Suprapubic skin (tissue), 4 donors: ENCODE data around the gene SLC9A9.

ENCODE experiments used
- CTCF ChIP-seq, 2 donors: fragments of 200-600 bp in 1 of 2; fragments of 450-650 bp in 1 of 2; sonication (generic) in 1 of 2; IDR thresholded peaks; one replicate each; pipeline ENCODE4 v1.5.1; 2016 to 2019; ENCODE audit warnings: antibody characterized with exemption in 2 of 2, mild to moderate bottlenecking in 1 of 2, moderate library complexity in 1 of 2
- EP300 ChIP-seq: sonication (generic); formaldehyde crosslinking; IDR thresholded peaks from one replicate; pipeline ENCODE4 v1.6.1; 2017; ENCODE audit warnings: antibody characterized with exemption
- POLR2A ChIP-seq, 2 donors: fragments of 450-650 bp; IDR thresholded peaks; one replicate each; pipeline ENCODE4 v1.6.1; 2017; ENCODE audit warnings: antibody characterized with exemption in 2 of 2, mild to moderate bottlenecking in 2 of 2, moderate library complexity in 2 of 2
- POLR2AphosphoS5 ChIP-seq, 3 donors: sonication (generic); formaldehyde crosslinking; IDR thresholded peaks; one replicate each; pipeline ENCODE4 v1.6.1; 2017; ENCODE audit warnings: antibody characterized with exemption in 3 of 3

GRCh38 chr3:143333367-143333766, 514.9 kb downstream of the SLC9A9 start:
- TF ChIP-seq CTCF (IDR thresholded peaks at IDR 0.05) (no peak), POLR2A (IDR thresholded peaks at IDR 0.05) (no peak), POLR2AphosphoS5 (IDR thresholded peaks at IDR 0.05) (no peak), EP300 (no peak)
